ENCODE data around the gene GPR6. TPM values are rescaled to one million over a fixed set of nuclear protein-coding genes. Genes with fewer than 3 reads are reported as not detected.
A peak's percentile ranks its signal among the peaks of the same experiment; 100 is the strongest.

The GPR6 gene
- total RNA-seq, 1 donor from 2014 or later: not detected

GRCh38 chr6:109962271-109962670, 15.8 kb upstream of the GPR6 start:
- no peak overlapping the region for H3K4me3 Mint-ChIP-seq (ENCODE audit: low read depth)
- no peaks in the 10 kb centered on the region for H3K36me3 Mint-ChIP-seq (ENCODE audit: insufficient read depth)
- no peaks in the 10 kb centered on the region for H3K9me3 Mint-ChIP-seq (ENCODE audit: low read depth)
- DNase-seq (ENCODE audit: low spot score, unreplicated experiment): no peak
- no peaks in the 10 kb centered on the region for H3K4me1 Mint-ChIP-seq (ENCODE audit: low read depth)
- TF ChIP-seq CTCF (IDR thresholded peaks at IDR 0.05; ENCODE audit: unreplicated experiment): no peak
- H3K27ac Mint-ChIP-seq: no peak overlapping the region
- peaks cover 7% of the 10 kb centered on the region for H3K27me3 Mint-ChIP-seq

GRCh38 chr6:109963598-109964170, 14.4 kb upstream of the GPR6 start:
- Mint-ChIP-seq H3K9me3 (ENCODE audit: low read depth) (no peaks in the 10 kb centered on the region), H3K4me1 (ENCODE audit: low read depth) (no peaks in the 10 kb centered on the region), H3K27ac (no peak overlapping the region), H3K27me3 (peaks cover 3% of the 10 kb centered on the region), H3K36me3 (ENCODE audit: insufficient read depth) (no peaks in the 10 kb centered on the region), H3K4me3 (ENCODE audit: low read depth) (no peak overlapping the region)
- no peak for TF ChIP-seq CTCF (IDR thresholded peaks at IDR 0.05; ENCODE audit: unreplicated experiment)
- no peak for DNase-seq (ENCODE audit: low spot score, unreplicated experiment)

- Mint-ChIP-seq H3K27me3 (peaks cover 6% of the 10 kb centered on the region), H3K4me1 (ENCODE audit: low read depth) (no peaks in the 10 kb centered on the region), H3K9me3 (ENCODE audit: low read depth) (no peaks in the 10 kb centered on the region), H3K36me3 (ENCODE audit: insufficient read depth) (no peaks in the 10 kb centered on the region), H3K4me3 (ENCODE audit: low read depth) (no peak overlapping the region), H3K27ac (no peak overlapping the region)
- no peak for TF ChIP-seq CTCF (IDR thresholded peaks at IDR 0.05; ENCODE audit: unreplicated experiment)
- no peak for DNase-seq (ENCODE audit: low spot score, unreplicated experiment)
Observed at GRCh38 chr6:109964949-109965348, 13.2 kb upstream of the GPR6 start.

- no peaks in the 10 kb centered on the region for H3K9me3 Mint-ChIP-seq (ENCODE audit: low read depth)
- no peak overlapping the region for H3K27ac Mint-ChIP-seq
- H3K4me3 Mint-ChIP-seq (ENCODE audit: low read depth): no peak overlapping the region
- peaks cover 10% of the 10 kb centered on the region for H3K27me3 Mint-ChIP-seq
- no peak for DNase-seq (ENCODE audit: low spot score, unreplicated experiment)
- no peaks in the 10 kb centered on the region for H3K4me1 Mint-ChIP-seq (ENCODE audit: low read depth)
- no peaks in the 10 kb centered on the region for H3K36me3 Mint-ChIP-seq (ENCODE audit: insufficient read depth)
- no peak for TF ChIP-seq CTCF (IDR thresholded peaks at IDR 0.05; ENCODE audit: unreplicated experiment)
Observed at GRCh38 chr6:109966299-109966698, 11.8 kb upstream of the GPR6 start.

- Mint-ChIP-seq H3K9me3 (ENCODE audit: low read depth) (no peaks in the 10 kb centered on the region), H3K27me3 (peaks cover 94% of the 10 kb centered on the region), H3K4me3 (ENCODE audit: low read depth) (peak overlapping the region; percentile 67), H3K36me3 (ENCODE audit: insufficient read depth) (no peaks in the 10 kb centered on the region), H3K4me1 (ENCODE audit: low read depth) (peaks cover 5% of the 10 kb centered on the region), H3K27ac (no peak overlapping the region)
- DNase-seq (ENCODE audit: low spot score, unreplicated experiment): no peak
- no peak for TF ChIP-seq CTCF (IDR thresholded peaks at IDR 0.05; ENCODE audit: unreplicated experiment)
Observed at GRCh38 chr6:109977791-109978173, 329 bp upstream of the GPR6 start.
